Astrocyte (in vitro differentiated cells and primary cell): ENCODE data around the gene PPP1R12A. TPM values are rescaled to one million over a fixed set of nuclear protein-coding genes. Genes with fewer than 3 reads are reported as not detected.

Experiments
- DNase-seq: peaks from one replicate; pipeline ENCODE4 v3.0.0-alpha.2; 2010; ENCODE audit warnings: low read depth
- FAIRE-seq: peaks from 2 replicates; lab custom pipeline; 2011; peaks lifted over from hg19 to GRCh38; lab: Jason Lieb, UNC
- H2AFZ ChIP-seq: 2 replicates; pipeline ENCODE4 v1.6.0; 2012; ENCODE audit warnings: low read depth, low read length, inconsistent platforms
- H3K27ac ChIP-seq: 2 replicates; pipeline ENCODE4 v1.5.1; 2011; ENCODE audit warnings: low read depth, low read length, inconsistent platforms
- H3K27me3 ChIP-seq: 2 replicates; pipeline ENCODE4 v1.6.0; 2011; ENCODE audit warnings: low read length, inconsistent platforms; ENCODE audit not compliant: insufficient read depth
- H3K36me3 ChIP-seq: 2 replicates; pipeline ENCODE4 v1.5.1; 2011; ENCODE audit warnings: low read length, inconsistent platforms; ENCODE audit not compliant: insufficient read depth
- H3K4me1 ChIP-seq: 2 replicates; pipeline ENCODE4 v1.5.1; 2011; ENCODE audit warnings: low read length, inconsistent platforms; ENCODE audit not compliant: insufficient read depth
- H3K4me2 ChIP-seq: 2 replicates; pipeline ENCODE4 v1.6.0; 2012; ENCODE audit warnings: low read length, inconsistent platforms
- H3K4me3 ChIP-seq: 2 replicates; pipeline ENCODE4 v1.5.1; 2011; ENCODE audit warnings: low read depth, mild to moderate bottlenecking, low read length, inconsistent platforms; ENCODE audit not compliant: insufficient read depth
- H3K79me2 ChIP-seq: 2 replicates; pipeline ENCODE4 v1.6.0; 2012; ENCODE audit warnings: mild to moderate bottlenecking, low read length, inconsistent platforms; ENCODE audit not compliant: insufficient read depth
- H3K9ac ChIP-seq: 2 replicates; pipeline ENCODE4 v1.6.0; 2012; ENCODE audit warnings: mild to moderate bottlenecking, low read length, inconsistent platforms
- H3K9me3 ChIP-seq: 2 replicates; pipeline ENCODE4 v1.5.1; 2012; ENCODE audit warnings: low read depth, mild to moderate bottlenecking, low read length, inconsistent platforms; ENCODE audit not compliant: insufficient read depth
- H4K20me1 ChIP-seq: 2 replicates; pipeline ENCODE4 v1.6.0; 2012; ENCODE audit warnings: low read length, inconsistent platforms; ENCODE audit not compliant: insufficient read depth
- H3K27ac Mint-ChIP-seq: one replicate; pipeline ENCODE4 v1.8.0; 2021; ENCODE audit warnings: mild to moderate bottlenecking, mixed read lengths; ENCODE audit not compliant: unreplicated experiment
- H3K27me3 Mint-ChIP-seq: one replicate; pipeline ENCODE4 v1.8.0; 2021; ENCODE audit warnings: low read depth, mixed read lengths; ENCODE audit not compliant: unreplicated experiment
- H3K36me3 Mint-ChIP-seq: one replicate; pipeline ENCODE4 v1.8.0; 2021; ENCODE audit warnings: low read depth, mixed read lengths; ENCODE audit not compliant: unreplicated experiment
- H3K4me1 Mint-ChIP-seq: one replicate; pipeline ENCODE4 v1.8.0; 2021; ENCODE audit warnings: low read depth, mixed read lengths; ENCODE audit not compliant: unreplicated experiment
- H3K4me3 Mint-ChIP-seq: one replicate; pipeline ENCODE4 v1.8.0; 2021; ENCODE audit warnings: mild to moderate bottlenecking, moderate library complexity, mixed read lengths; ENCODE audit not compliant: unreplicated experiment
- H3K9me3 Mint-ChIP-seq: one replicate; pipeline ENCODE4 v1.8.0; 2021; ENCODE audit warnings: mild to moderate bottlenecking, mixed read lengths; ENCODE audit not compliant: unreplicated experiment
- CTCF ChIP-seq: IDR thresholded peaks from 2 replicates; pipeline ENCODE4 v1.5.1; 2011; ENCODE audit warnings: low read depth, mild to moderate bottlenecking, inconsistent platforms, low read length, moderate library complexity; ENCODE audit not compliant: insufficient read depth
- EZH2 ChIP-seq: IDR thresholded peaks from 2 replicates; pipeline ENCODE4 v1.6.1; 2012; ENCODE audit warnings: mild to moderate bottlenecking, low read length, inconsistent platforms; ENCODE audit not compliant: insufficient read depth
- total RNA-seq: library from RNA; stranded (reverse); gene quantifications from 2 replicates; pipeline ENCODE4 v1.2.1, GENCODE V29; 2021

PPP1R12A gene
- total RNA-seq, 1 donor from 2014 or later = 115 TPM

- H3K27ac Mint-ChIP-seq = no peak overlapping the region
- Histone ChIP-seq H3K4me2 (no peak overlapping the region), H3K36me3 (peaks cover 6% of the 10 kb centered on the region), H3K4me1 (no peaks in the 10 kb centered on the region), H4K20me1 (no peaks in the 10 kb centered on the region), H3K4me3 (no peak overlapping the region), H3K79me2 (no peaks in the 10 kb centered on the region), H3K27ac (no peak overlapping the region), H3K9ac (no peak overlapping the region), H3K9me3 (no peaks in the 10 kb centered on the region), H3K27me3 (no peaks in the 10 kb centered on the region), H2AFZ (no peak overlapping the region)
- H3K4me1 Mint-ChIP-seq = peaks cover 12% of the 10 kb centered on the region
- TF ChIP-seq CTCF (no peak), EZH2 (no peak)
- no peak overlapping the region for H3K4me3 Mint-ChIP-seq
- H3K27me3 Mint-ChIP-seq = no peaks in the 10 kb centered on the region
- no peak for FAIRE-seq
- H3K9me3 Mint-ChIP-seq = no peaks in the 10 kb centered on the region
- H3K36me3 Mint-ChIP-seq = peaks cover 2% of the 10 kb centered on the region
- no peak for DNase-seq
These were observed 165.6 kb downstream of the PPP1R12A start for GRCh38 chr12:79769189-79769859.

DNA sequence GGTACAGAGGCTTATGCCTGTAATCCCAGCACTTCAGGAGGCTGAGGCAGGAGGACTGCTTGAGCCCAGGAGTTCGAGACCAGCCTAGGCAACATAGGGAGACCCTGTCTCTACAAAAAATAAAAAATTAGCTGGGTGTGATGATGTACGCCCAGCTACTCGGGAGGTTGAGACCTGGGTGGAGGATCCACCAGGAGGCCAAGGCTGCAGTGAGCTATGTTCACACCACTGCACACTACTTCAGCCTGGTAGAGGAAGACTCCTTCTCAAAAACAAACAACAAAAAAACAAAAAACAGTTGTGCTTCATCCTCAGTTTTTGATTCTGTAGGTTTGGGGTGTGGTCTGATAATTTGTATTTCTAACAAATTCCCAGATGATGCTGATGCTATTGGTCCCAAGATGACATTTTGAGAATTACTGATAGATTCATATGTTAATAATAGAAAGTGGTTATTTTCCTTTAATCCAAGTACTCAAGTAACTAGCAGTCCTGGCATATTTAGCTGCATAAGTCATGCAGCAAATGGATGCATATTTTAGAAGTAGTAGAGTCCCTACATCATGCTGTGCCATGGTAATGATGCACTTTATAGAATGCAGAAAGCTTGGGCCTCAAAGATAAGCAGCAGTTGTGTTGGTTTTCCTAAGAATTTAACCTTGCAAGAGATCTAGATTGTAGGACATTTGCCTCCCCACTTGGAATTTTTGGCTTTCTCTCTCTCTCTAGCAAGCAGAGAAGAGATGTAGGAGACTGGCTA lies 168.0 kb downstream of the PPP1R12A start:
- Histone ChIP-seq H3K36me3 (no peaks in the 10 kb centered on the region), H3K9me3 (no peaks in the 10 kb centered on the region), H3K27me3 (no peaks in the 10 kb centered on the region), H3K27ac (no peak overlapping the region), H3K4me2 (no peak overlapping the region), H3K9ac (no peak overlapping the region), H3K79me2 (no peaks in the 10 kb centered on the region), H4K20me1 (no peaks in the 10 kb centered on the region), H2AFZ (no peak overlapping the region), H3K4me1 (no peaks in the 10 kb centered on the region), H3K4me3 (no peak overlapping the region)
- Mint-ChIP-seq H3K4me3 (no peak overlapping the region), H3K9me3 (no peaks in the 10 kb centered on the region), H3K4me1 (peaks cover 12% of the 10 kb centered on the region), H3K36me3 (peaks cover 2% of the 10 kb centered on the region), H3K27me3 (no peaks in the 10 kb centered on the region), H3K27ac (no peak overlapping the region)
- no peak for TF ChIP-seq EZH2
- no peak for TF ChIP-seq CTCF
- FAIRE-seq (no peak), DNase-seq (peak; percentile 72)

DNA sequence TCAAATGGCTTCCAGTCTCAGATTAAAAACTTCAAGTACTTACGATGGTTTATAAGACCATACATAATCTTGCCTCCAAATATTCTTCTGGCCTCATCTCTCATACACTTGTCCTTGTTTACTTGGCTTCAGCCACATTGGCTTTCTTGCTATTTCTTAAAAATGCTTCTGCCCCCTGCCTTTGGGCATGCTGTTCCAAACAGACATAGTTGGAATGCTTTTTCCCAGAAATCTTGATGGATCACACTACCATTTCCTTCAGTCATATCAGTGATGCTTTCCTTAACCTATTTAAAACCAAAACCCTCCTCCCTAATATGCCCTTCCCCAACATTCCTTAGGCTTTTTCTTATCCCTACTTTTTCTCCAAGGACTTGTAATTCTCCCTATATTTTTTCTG lies 169.7 kb downstream of the PPP1R12A start:
- peaks cover 12% of the 10 kb centered on the region for H3K4me1 Mint-ChIP-seq
- H2AFZ ChIP-seq = no peak overlapping the region
- no peak overlapping the region for H3K4me3 Mint-ChIP-seq
- H3K9ac ChIP-seq = no peak overlapping the region
- TF ChIP-seq CTCF = no peak
- TF ChIP-seq EZH2 = no peak
- H4K20me1 ChIP-seq = no peaks in the 10 kb centered on the region
- no peaks in the 10 kb centered on the region for H3K36me3 Mint-ChIP-seq
- no peak overlapping the region for H3K4me2 ChIP-seq
- no peaks in the 10 kb centered on the region for H3K27me3 Mint-ChIP-seq
- FAIRE-seq (no peak), DNase-seq (peak; percentile 14)
- H3K4me3 ChIP-seq = no peak overlapping the region
- no peak overlapping the region for H3K27ac Mint-ChIP-seq
- H3K27me3 ChIP-seq = no peaks in the 10 kb centered on the region
- H3K9me3 ChIP-seq = no peaks in the 10 kb centered on the region
- no peaks in the 10 kb centered on the region for H3K79me2 ChIP-seq
- H3K9me3 Mint-ChIP-seq = no peaks in the 10 kb centered on the region
- no peaks in the 10 kb centered on the region for H3K36me3 ChIP-seq
- H3K4me1 ChIP-seq = no peaks in the 10 kb centered on the region
- H3K27ac ChIP-seq = no peak overlapping the region
